ENCODE data around the gene MOBP.
"Not testable (repeated sequence)": the region's sequence is repeated elsewhere in the genome, so short reads cannot be mapped to it uniquely, and the experiment has no call there.

DNA sequence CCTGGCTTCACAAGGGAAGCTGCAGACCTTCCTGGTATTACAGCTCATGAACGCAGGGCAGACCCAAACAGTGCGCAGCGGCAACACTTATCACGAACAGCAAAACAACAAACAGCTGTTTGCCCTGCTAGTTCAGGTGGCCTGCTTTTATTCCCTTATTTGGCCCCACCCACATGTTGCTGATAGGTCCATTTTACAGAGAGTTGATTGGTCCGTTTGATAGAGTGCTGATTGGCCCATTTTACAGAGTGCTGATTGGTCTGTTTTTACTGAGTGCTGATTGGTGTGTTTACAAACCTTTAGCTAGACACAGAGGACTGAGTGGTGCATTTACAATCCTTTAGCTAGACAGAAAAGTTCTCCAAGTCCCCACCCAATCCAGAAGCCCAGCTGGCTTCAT is 8.9 kb upstream of the MOBP start:
- TF ChIP-seq, protein P1, sequence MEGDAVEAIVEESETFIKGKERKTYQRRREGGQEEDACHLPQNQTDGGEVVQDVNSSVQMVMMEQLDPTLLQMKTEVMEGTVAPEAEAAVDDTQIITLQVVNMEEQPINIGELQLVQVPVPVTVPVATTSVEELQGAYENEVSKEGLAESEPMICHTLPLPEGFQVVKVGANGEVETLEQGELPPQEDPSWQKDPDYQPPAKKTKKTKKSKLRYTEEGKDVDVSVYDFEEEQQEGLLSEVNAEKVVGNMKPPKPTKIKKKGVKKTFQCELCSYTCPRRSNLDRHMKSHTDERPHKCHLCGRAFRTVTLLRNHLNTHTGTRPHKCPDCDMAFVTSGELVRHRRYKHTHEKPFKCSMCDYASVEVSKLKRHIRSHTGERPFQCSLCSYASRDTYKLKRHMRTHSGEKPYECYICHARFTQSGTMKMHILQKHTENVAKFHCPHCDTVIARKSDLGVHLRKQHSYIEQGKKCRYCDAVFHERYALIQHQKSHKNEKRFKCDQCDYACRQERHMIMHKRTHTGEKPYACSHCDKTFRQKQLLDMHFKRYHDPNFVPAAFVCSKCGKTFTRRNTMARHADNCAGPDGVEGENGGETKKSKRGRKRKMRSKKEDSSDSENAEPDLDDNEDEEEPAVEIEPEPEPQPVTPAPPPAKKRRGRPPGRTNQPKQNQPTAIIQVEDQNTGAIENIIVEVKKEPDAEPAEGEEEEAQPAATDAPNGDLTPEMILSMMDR (IDR thresholded peaks at IDR 0.05; ENCODE audit: low read depth, low read length), result not testable (repeated sequence)
- not testable (repeated sequence) for TF ChIP-seq POLR2A (IDR thresholded peaks at IDR 0.05; ENCODE audit: extremely low read depth, insufficient read length); MYC (IDR thresholded peaks at IDR 0.05; ENCODE audit: low read depth, low read length)

Data from NB4 (cell line).